HL-60 (cell line): ENCODE results near the gene NUDT22.

ENCODE experiments used
- DNase-seq, 2 experiments: peaks; one replicate each; pipeline ENCODE4 v3.0.0-alpha.2; 2010 to 2020; ENCODE audit warnings: low read depth in 1 of 2, low spot score in 1 of 2
- H3K27ac ChIP-seq: fragments of 250-450 bp; sonication (Bioruptor Pico); replicated peaks from 2 replicates; pipeline ENCODE4 v1.5.1; 2020; ENCODE audit warnings: mild to moderate bottlenecking, moderate library complexity
- H3K27me3 ChIP-seq: fragments of 250-450 bp; sonication (Bioruptor Pico); 2 replicates; pipeline ENCODE4 v1.5.1; 2021; ENCODE audit warnings: mild to moderate bottlenecking, moderate library complexity; ENCODE audit not compliant: insufficient read depth, poor library complexity, severe bottlenecking
- H3K4me3 ChIP-seq: replicated peaks from 2 replicates; pipeline ENCODE4 v1.5.1; 2011; ENCODE audit warnings: mild to moderate bottlenecking, control low read depth, low read length; ENCODE audit not compliant: insufficient read depth
- CTCF ChIP-seq: IDR thresholded peaks from one replicate; pipeline ENCODE4 v1.5.1; 2011; ENCODE audit warnings: low read length, control low read depth, inconsistent platforms; ENCODE audit not compliant: insufficient read depth
- GABPA ChIP-seq: IDR thresholded peaks from 2 replicates; pipeline ENCODE4 v1.6.1; 2012; ENCODE audit warnings: low read depth
- POLR2AphosphoS5 ChIP-seq: IDR thresholded peaks from 2 replicates; pipeline ENCODE4 v1.6.1; 2012; ENCODE audit warnings: low read depth
- SPI1 ChIP-seq: IDR thresholded peaks from 2 replicates; pipeline ENCODE4 v1.6.1; 2012; ENCODE audit warnings: low read depth, mild to moderate bottlenecking, borderline replicate concordance
- TF ChIP-seq, protein P1 (sequence below): IDR thresholded peaks from 2 replicates; pipeline ENCODE4 v1.6.1; 2012; ENCODE audit warnings: low read depth; ENCODE audit not compliant: insufficient replicate concordance

NUDT22 gene

GRCh38 chr11:64275841-64276240 lies 49.8 kb downstream of the NUDT22 start:
- H3K27me3 ChIP-seq = no peaks in the 10 kb centered on the region
- no peak for DNase-seq
- TF ChIP-seq SPI1 = no peak
- TF ChIP-seq CTCF = no peak
- no peak for TF ChIP-seq GABPA
- TF ChIP-seq POLR2AphosphoS5 = no peak
- TF ChIP-seq, protein P1, sequence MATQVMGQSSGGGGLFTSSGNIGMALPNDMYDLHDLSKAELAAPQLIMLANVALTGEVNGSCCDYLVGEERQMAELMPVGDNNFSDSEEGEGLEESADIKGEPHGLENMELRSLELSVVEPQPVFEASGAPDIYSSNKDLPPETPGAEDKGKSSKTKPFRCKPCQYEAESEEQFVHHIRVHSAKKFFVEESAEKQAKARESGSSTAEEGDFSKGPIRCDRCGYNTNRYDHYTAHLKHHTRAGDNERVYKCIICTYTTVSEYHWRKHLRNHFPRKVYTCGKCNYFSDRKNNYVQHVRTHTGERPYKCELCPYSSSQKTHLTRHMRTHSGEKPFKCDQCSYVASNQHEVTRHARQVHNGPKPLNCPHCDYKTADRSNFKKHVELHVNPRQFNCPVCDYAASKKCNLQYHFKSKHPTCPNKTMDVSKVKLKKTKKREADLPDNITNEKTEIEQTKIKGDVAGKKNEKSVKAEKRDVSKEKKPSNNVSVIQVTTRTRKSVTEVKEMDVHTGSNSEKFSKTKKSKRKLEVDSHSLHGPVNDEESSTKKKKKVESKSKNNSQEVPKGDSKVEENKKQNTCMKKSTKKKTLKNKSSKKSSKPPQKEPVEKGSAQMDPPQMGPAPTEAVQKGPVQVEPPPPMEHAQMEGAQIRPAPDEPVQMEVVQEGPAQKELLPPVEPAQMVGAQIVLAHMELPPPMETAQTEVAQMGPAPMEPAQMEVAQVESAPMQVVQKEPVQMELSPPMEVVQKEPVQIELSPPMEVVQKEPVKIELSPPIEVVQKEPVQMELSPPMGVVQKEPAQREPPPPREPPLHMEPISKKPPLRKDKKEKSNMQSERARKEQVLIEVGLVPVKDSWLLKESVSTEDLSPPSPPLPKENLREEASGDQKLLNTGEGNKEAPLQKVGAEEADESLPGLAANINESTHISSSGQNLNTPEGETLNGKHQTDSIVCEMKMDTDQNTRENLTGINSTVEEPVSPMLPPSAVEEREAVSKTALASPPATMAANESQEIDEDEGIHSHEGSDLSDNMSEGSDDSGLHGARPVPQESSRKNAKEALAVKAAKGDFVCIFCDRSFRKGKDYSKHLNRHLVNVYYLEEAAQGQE = no peak
- no peak overlapping the region for H3K4me3 ChIP-seq
- H3K27ac ChIP-seq = no peak overlapping the region

GRCh38 chr11:64276653-64277431 lies 50.8 kb downstream of the NUDT22 start:
- no peak for DNase-seq

DNA sequence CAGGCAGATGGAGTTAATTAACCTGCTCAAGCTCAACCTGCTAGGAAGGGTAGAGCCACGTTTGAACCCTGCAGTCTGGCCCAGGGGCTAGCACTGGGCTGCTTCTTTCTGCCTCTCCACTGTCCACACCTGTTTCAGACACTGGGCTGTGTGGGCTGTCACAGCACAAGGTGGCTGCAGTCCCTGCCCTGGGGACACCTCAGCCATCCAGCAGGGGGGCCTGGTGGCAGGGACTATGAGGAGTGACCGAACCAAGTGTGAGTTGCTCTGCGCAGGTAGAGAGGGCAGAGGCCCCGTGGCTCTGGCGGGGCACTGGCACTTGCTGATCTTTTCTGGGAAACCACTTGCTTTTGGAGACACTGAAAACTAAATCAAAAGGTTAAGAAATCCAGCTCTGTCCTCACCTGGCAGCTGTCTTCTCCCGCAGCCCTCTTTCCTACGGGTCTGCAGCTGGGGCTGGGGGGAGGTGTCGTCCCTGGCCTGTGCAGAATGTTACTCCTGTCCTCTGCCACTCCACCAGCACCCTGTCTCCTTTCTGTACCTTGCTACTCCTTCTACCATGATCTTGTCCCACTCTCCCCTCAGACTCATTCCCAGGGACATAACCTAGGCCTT lies 52.6 kb downstream of the NUDT22 start:
- TF ChIP-seq SPI1 = no peak
- TF ChIP-seq, protein P1 = no peak
- TF ChIP-seq GABPA = no peak
- TF ChIP-seq POLR2AphosphoS5 = no peak
- no peak for TF ChIP-seq CTCF
- no peak for DNase-seq
- H3K4me3 ChIP-seq = no peak overlapping the region
- no peak overlapping the region for H3K27ac ChIP-seq
- no peaks in the 10 kb centered on the region for H3K27me3 ChIP-seq

More at GRCh38 chr11:64276653-64277431, 50.8 kb downstream of the NUDT22 start:
- no peak overlapping the region for H3K4me3 ChIP-seq
- H3K27ac ChIP-seq = no peak overlapping the region
- TF ChIP-seq, protein P1 = no peak
- no peak for TF ChIP-seq SPI1
- TF ChIP-seq CTCF = no peak
- no peak for TF ChIP-seq POLR2AphosphoS5
- no peak for TF ChIP-seq GABPA
- H3K27me3 ChIP-seq = no peaks in the 10 kb centered on the region
